GM19438 (cell line): ENCODE measurements around the gene LRIG3.

Experiments used
- ATAC-seq: cut with Tn5 transposase; IDR thresholded peaks from one replicate; pipeline ENCODE4 v1.9.1; 2021; ENCODE audit warnings: low read depth; ENCODE audit not compliant: unreplicated experiment

LRIG3 gene

GRCh38 chr12:58934528-58934927, 14.2 kb upstream of the LRIG3 start:
- ATAC-seq: no peak

- no peak for ATAC-seq
Measured at GRCh38 chr12:58932806-58933681, 12.7 kb upstream of the LRIG3 start.

- no peak for ATAC-seq
Measured at GRCh38 chr12:58931518-58931917, 11.2 kb upstream of the LRIG3 start.

- no peak for ATAC-seq
Measured at GRCh38 chr12:58930770-58931324, 10.5 kb upstream of the LRIG3 start.

GRCh38 chr12:58927120-58927519, 6.8 kb upstream of the LRIG3 start:
- ATAC-seq: no peak

GRCh38 chr12:58926586-58926985, 6.3 kb upstream of the LRIG3 start:
- no peak for ATAC-seq

- ATAC-seq: no peak
Measured at GRCh38 chr12:58925751-58926150, 5.4 kb upstream of the LRIG3 start.

GRCh38 chr12:58925111-58925611, 4.9 kb upstream of the LRIG3 start:
- no peak for ATAC-seq

GRCh38 chr12:58924652-58925051, 4.3 kb upstream of the LRIG3 start:
- no peak for ATAC-seq

GRCh38 chr12:58923781-58924180, 3.5 kb upstream of the LRIG3 start:
- no peak for ATAC-seq

- no peak for ATAC-seq
Measured at GRCh38 chr12:58922849-58923248, 2.5 kb upstream of the LRIG3 start.

- ATAC-seq: no peak
Measured at GRCh38 chr12:58920961-58921861, 907 bp upstream of the LRIG3 start.

- no peak for ATAC-seq
Measured at GRCh38 chr12:58919231-58920101, 838 bp downstream of the LRIG3 start.

GRCh38 chr12:58918469-58918844, 1.8 kb downstream of the LRIG3 start:
- no peak for ATAC-seq

GRCh38 chr12:58917699-58918468, 2.4 kb downstream of the LRIG3 start:
- ATAC-seq: no peak

- ATAC-seq: no peak
Measured at GRCh38 chr12:58916921-58917511, 3.3 kb downstream of the LRIG3 start.

- ATAC-seq: no peak
Measured at GRCh38 chr12:58916161-58916621, 4.1 kb downstream of the LRIG3 start.

GRCh38 chr12:58915634-58916033, 4.7 kb downstream of the LRIG3 start:
- ATAC-seq: no peak

- ATAC-seq: no peak
Measured at GRCh38 chr12:58915037-58915436, 5.3 kb downstream of the LRIG3 start.
